ENCODE data around the gene STEAP1B.

Gene STEAP1B

GRCh38 chr7:22430457-22430856 is 69.5 kb downstream of the STEAP1B start:
- no peak for DNase-seq (ENCODE audit: low read depth)

- DNase-seq (ENCODE audit: low read depth): no peak
Measured at GRCh38 chr7:22429386-22429785, 70.6 kb downstream of the STEAP1B start.

- no peak for DNase-seq (ENCODE audit: low read depth)
Measured at GRCh38 chr7:22427855-22428254, 72.1 kb downstream of the STEAP1B start.

GRCh38 chr7:22427104-22427503 is 72.9 kb downstream of the STEAP1B start:
- DNase-seq (ENCODE audit: low read depth): no peak

- no peak for DNase-seq (ENCODE audit: low read depth)
Measured at GRCh38 chr7:22426463-22427094, 73.4 kb downstream of the STEAP1B start.

- no peak for DNase-seq (ENCODE audit: low read depth)
Measured at GRCh38 chr7:22425361-22425760, 74.6 kb downstream of the STEAP1B start.

- DNase-seq (ENCODE audit: low read depth): no peak
Measured at GRCh38 chr7:22422831-22423615, 77.0 kb downstream of the STEAP1B start.

- DNase-seq (ENCODE audit: low read depth): no peak
Measured at GRCh38 chr7:22420973-22421635, 78.9 kb downstream of the STEAP1B start.

- DNase-seq (ENCODE audit: low read depth): no peak
Measured at GRCh38 chr7:22420008-22420407, 80.0 kb downstream of the STEAP1B start.

GRCh38 chr7:22419488-22419887 is 80.5 kb downstream of the STEAP1B start:
- DNase-seq (ENCODE audit: low read depth): no peak

- no peak for DNase-seq (ENCODE audit: low read depth)
Measured at GRCh38 chr7:22418251-22419046, 81.5 kb downstream of the STEAP1B start.

GRCh38 chr7:22417841-22418240 is 82.1 kb downstream of the STEAP1B start:
- DNase-seq (ENCODE audit: low read depth): no peak

- no peak for DNase-seq (ENCODE audit: low read depth)
Measured at GRCh38 chr7:22417349-22417748, 82.6 kb downstream of the STEAP1B start.

GRCh38 chr7:22414424-22414823 is 85.6 kb downstream of the STEAP1B start:
- DNase-seq (ENCODE audit: low read depth): no peak

- no peak for DNase-seq (ENCODE audit: low read depth)
Measured at GRCh38 chr7:22413211-22413610, 86.8 kb downstream of the STEAP1B start.

GRCh38 chr7:22411977-22412693 is 87.9 kb downstream of the STEAP1B start:
- no peak for DNase-seq (ENCODE audit: low read depth)

- no peak for DNase-seq (ENCODE audit: low read depth)
Measured at GRCh38 chr7:22406715-22407114, 93.3 kb downstream of the STEAP1B start.

- DNase-seq (ENCODE audit: low read depth): no peak
Measured at GRCh38 chr7:22404421-22405023, 95.5 kb downstream of the STEAP1B start.

GRCh38 chr7:22403344-22403743 is 96.6 kb downstream of the STEAP1B start:
- DNase-seq (ENCODE audit: low read depth): no peak

- no peak for DNase-seq (ENCODE audit: low read depth)
Measured at GRCh38 chr7:22402250-22402649, 97.7 kb downstream of the STEAP1B start.

GRCh38 chr7:22400936-22401553 is 98.9 kb downstream of the STEAP1B start:
- DNase-seq (ENCODE audit: low read depth): no peak

All from stimulated activated CD8-positive, alpha-beta memory T cell treated with anti-CD3 and anti-CD28 coated beads, Interleukin-12 subunit alpha, Interleukin-12 subunit beta, amount 100 ng/mL, for 4 hours (primary cell).